SK-N-SH (cell line): ENCODE measurements around the gene DCLRE1A. TPM values are rescaled to one million over a fixed set of nuclear protein-coding genes. Genes with fewer than 3 reads are reported as not detected.

Experiments
- CTCF ChIA-PET: fragments of 300-600, 350-600 bp; formaldehyde crosslinking; extraction: SDS; loops from one replicate; lab custom pipeline; 2021; lab: Yijun Ruan, JAX
- POLR2A ChIA-PET: fragments of 350-600 bp; sonication (Branson Sonifier 250); formaldehyde crosslinking; extraction: SDS; loops from one replicate; lab custom pipeline; 2020; ENCODE audit warnings: antibody characterized with exemption, inconsistent platforms; lab: Yijun Ruan, JAX
- DNase-seq: peaks from one replicate; pipeline ENCODE4 v3.0.0; 2012
- H2AFZ ChIP-seq: fragments of 200-600 bp; sonication (generic); 2 replicates; pipeline ENCODE4 v1.8.1; 2016; ENCODE audit warnings: antibody characterized with exemption, mild to moderate bottlenecking, low read depth
- H3F3A ChIP-seq: fragments of 200-600 bp; sonication (generic); replicated peaks from 2 replicates; pipeline ENCODE3; 2016; ENCODE audit warnings: antibody characterized with exemption, mild to moderate bottlenecking; ENCODE audit not compliant: insufficient read depth
- H3K27ac ChIP-seq, 2 experiments: fragments of 200-500 bp in 1 of 2; fragments of 200-600 bp in 1 of 2; sonication (Bioruptor generic) in 1 of 2; sonication (generic), shearing (Covaris generic) in 1 of 2; 2 replicates each; pipeline versions ENCODE4 v1.5.1 to v1.6.1; 2014 to 2016; ENCODE audit warnings: low read depth in 2 of 2, inconsistent platforms in 1 of 2, low read length in 1 of 2, mild to moderate bottlenecking in 1 of 2, mixed read lengths in 1 of 2
- H3K27me3 ChIP-seq: fragments of 200-600 bp; sonication (generic), shearing (Covaris generic); 2 replicates; pipeline ENCODE4 v1.6.1; 2016; ENCODE audit warnings: mixed run types; ENCODE audit not compliant: insufficient read depth
- H3K36me3 ChIP-seq, 2 experiments: fragments of 200-500 bp in 1 of 2; fragments of 200-600 bp in 1 of 2; sonication (Bioruptor generic) in 1 of 2; sonication (generic) in 1 of 2; replicated peaks in 1 of 2; 2 replicates each; pipeline versions ENCODE3 to v1.5.1; 2014 to 2016; ENCODE audit warnings: low read length in 1 of 2, mild to moderate bottlenecking in 1 of 2; ENCODE audit not compliant: insufficient read depth in 2 of 2, control insufficient read depth in 1 of 2
- H3K4me1 ChIP-seq, 2 experiments: fragments of 200-500 bp in 1 of 2; fragments of 200-600 bp in 1 of 2; sonication (Bioruptor generic) in 1 of 2; sonication (generic), shearing (Covaris generic) in 1 of 2; 2 replicates each; pipeline versions ENCODE4 v1.5.1 to v1.6.1; 2014 to 2016; ENCODE audit warnings: low read depth in 1 of 2, low read length in 1 of 2, mixed run types in 1 of 2; ENCODE audit not compliant: insufficient read depth in 2 of 2, control insufficient read depth in 1 of 2
- H3K4me2 ChIP-seq: fragments of 200-600 bp; sonication (generic), shearing (Covaris generic); 2 replicates; pipeline ENCODE4 v1.6.1; 2017; ENCODE audit warnings: mixed run types
- H3K4me3 ChIP-seq, 2 experiments: fragments of 200-500 bp in 1 of 2; fragments of 200-600 bp in 1 of 2; sonication (Bioruptor generic) in 1 of 2; sonication (generic), shearing (Covaris generic) in 1 of 2; 2 replicates each; pipeline versions ENCODE4 v1.5.1 to v1.8.1; 2014 to 2016; ENCODE audit warnings: low read depth in 2 of 2, inconsistent platforms in 1 of 2, low read length in 1 of 2, mild to moderate bottlenecking in 1 of 2, mixed read lengths in 1 of 2, moderate library complexity in 1 of 2
- H3K79me2 ChIP-seq: fragments of 200-600 bp; sonication (generic); 2 replicates; pipeline ENCODE4 v1.8.1; 2017; ENCODE audit warnings: mild to moderate bottlenecking; ENCODE audit not compliant: insufficient read depth
- H3K9ac ChIP-seq: fragments of 200-600 bp; sonication (generic); 2 replicates; pipeline ENCODE4 v1.6.1; 2017; ENCODE audit warnings: mixed run types
- H3K9me2 ChIP-seq: fragments of 200-600 bp; sonication (generic); 2 replicates; pipeline ENCODE4 v1.6.1; 2017; ENCODE audit warnings: mixed run types
- H3K9me3 ChIP-seq: fragments of 200-600 bp; sonication (generic); 2 replicates; pipeline ENCODE4 v1.6.1; 2017; ENCODE audit warnings: mixed run types, mild to moderate bottlenecking, moderate library complexity
- H4K20me1 ChIP-seq: fragments of 200-600 bp; sonication (generic); 2 replicates; pipeline ENCODE4 v1.6.1; 2017; ENCODE audit warnings: mild to moderate bottlenecking, mixed run types; ENCODE audit not compliant: insufficient read depth
- ELF1 ChIP-seq: IDR thresholded peaks from 2 replicates; pipeline ENCODE4 v1.4.0; 2012
- EZH2phosphoT487 ChIP-seq: fragments of 200-600 bp; sonication (generic); IDR thresholded peaks from 2 replicates; pipeline ENCODE4 v1.6.1; 2017; ENCODE audit warnings: low read depth, mixed run types, mild to moderate bottlenecking, antibody characterized with exemption, moderate library complexity, borderline replicate concordance
- FOXJ3 ChIP-seq: sonication (generic); formaldehyde crosslinking; IDR thresholded peaks from 2 replicates; pipeline ENCODE4 v1.5.1; 2020; ENCODE audit warnings: mild to moderate bottlenecking, missing genetic modification reagents
- JUND ChIP-seq: IDR thresholded peaks from 2 replicates; pipeline ENCODE4 v1.4.0; 2012
- MXI1 ChIP-seq: IDR thresholded peaks from 2 replicates; pipeline ENCODE4 v1.6.1; 2012; ENCODE audit warnings: mild to moderate bottlenecking, low read depth, low read length, improper control_type of control experiment
- NFIC ChIP-seq: IDR thresholded peaks from 2 replicates; pipeline ENCODE4 v1.4.0; 2012; ENCODE audit warnings: borderline replicate concordance
- NRF1 ChIP-seq: IDR thresholded peaks from 2 replicates; pipeline ENCODE4 v1.6.1; 2012; ENCODE audit warnings: low read depth, mild to moderate bottlenecking, low read length
- POLR2AphosphoS5 ChIP-seq: IDR thresholded peaks from 2 replicates; pipeline ENCODE4 v1.6.1; 2012; ENCODE audit warnings: low read depth, low read length
- RFX5 ChIP-seq: IDR thresholded peaks from 2 replicates; pipeline ENCODE4 v1.6.1; 2012; ENCODE audit warnings: mild to moderate bottlenecking, improper control_type of control experiment, low read length
- SIN3A ChIP-seq: IDR thresholded peaks from 2 replicates; pipeline ENCODE4 v1.6.1; 2012; ENCODE audit warnings: low read depth, mild to moderate bottlenecking, low read length, moderate library complexity, borderline replicate concordance
- TAF1 ChIP-seq: IDR thresholded peaks from 2 replicates; pipeline ENCODE4 v1.6.1; 2012; ENCODE audit warnings: low read depth, mild to moderate bottlenecking, low read length, moderate library complexity, borderline replicate concordance
- WGBS: methylation state at CpG from one replicate; pipeline ENCODE4 v1.1.6; 2017; ENCODE audit warnings: low lambda C conversion rate; 5-methylcytosine and 5-hydroxymethylcytosine counted together
- polyA plus RNA-seq, 3 experiments: library from polyadenylated mRNA; depleted of rRNA; stranded (reverse); fragments of >200 nt; gene quantifications; 2 replicates each; pipeline ENCODE4 v1.2.3, GENCODE V29; 2012
- TF ChIP-seq, protein P1 (sequence below): IDR thresholded peaks from 2 replicates; pipeline ENCODE4 v1.4.0; 2012; ENCODE audit warnings: low read depth, borderline replicate concordance
- TF ChIP-seq, protein P2 (sequence below): fragments of 200-600 bp; sonication (generic); IDR thresholded peaks from 2 replicates; pipeline ENCODE4 v1.6.1; 2017; ENCODE audit warnings: antibody characterized with exemption, mild to moderate bottlenecking, moderate library complexity
- TF ChIP-seq, protein P3 (sequence below): IDR thresholded peaks from 2 replicates; pipeline ENCODE4 v1.4.0; 2012; ENCODE audit warnings: low read depth, borderline replicate concordance
- TF ChIP-seq, protein P4 (sequence below): fragments of 150-350 bp; IDR thresholded peaks from 2 replicates; pipeline ENCODE4 v1.6.1; 2017; ENCODE audit warnings: antibody characterized with exemption, low read length, low read depth, borderline replicate concordance

The DCLRE1A gene
- polyA plus RNA-seq, 1 of the 3 experiments (the other 2 are of a cell fraction): 2.6 TPM

DNA sequence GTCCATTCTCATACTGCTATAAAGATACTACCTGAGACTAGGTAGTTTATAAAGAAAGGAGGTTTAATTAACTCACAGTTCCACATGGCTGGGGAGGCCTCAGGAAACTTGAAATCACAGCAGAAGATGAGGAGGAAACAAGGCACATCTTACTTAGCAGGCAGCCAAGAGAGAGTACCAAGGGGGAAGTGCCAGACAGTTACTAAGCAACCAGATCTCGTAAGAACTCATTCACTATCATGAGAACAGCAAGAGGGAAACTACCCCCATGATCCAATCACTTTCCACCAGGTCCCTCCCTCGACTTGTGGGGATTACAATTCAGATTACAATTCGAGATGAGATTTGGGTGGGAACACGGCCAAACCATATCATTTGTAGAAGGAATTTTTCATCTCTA is 36.9 kb upstream of the DCLRE1A start:
- ChIA-PET CTCF (no interaction called here), POLR2A (no interaction called here)

DNA sequence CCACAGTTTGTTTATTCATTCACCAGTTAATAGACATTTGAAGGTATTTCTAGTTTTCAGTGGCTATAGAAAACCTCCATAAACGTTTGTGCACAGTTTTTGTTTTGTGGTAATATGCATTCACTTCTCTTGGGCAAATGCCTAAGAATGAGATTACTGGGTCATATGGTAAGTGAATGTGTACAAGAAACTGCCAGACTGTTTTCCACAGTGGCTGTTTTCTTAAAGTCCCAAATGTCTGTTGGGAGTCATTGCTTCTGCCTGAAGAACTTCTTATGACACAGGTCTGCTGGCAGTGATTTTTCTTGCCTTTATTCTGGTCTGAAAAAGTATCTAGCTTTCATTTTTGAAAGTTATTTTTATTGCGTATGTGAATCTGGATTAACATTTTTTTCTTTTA is 36.0 kb upstream of the DCLRE1A start:
- H3K9me2 ChIP-seq: no peaks in the 10 kb centered on the region
- WGBS: 77% methylated on average over 2 of the region's 2 CpGs

More for the DNA sequence above, 36.9 kb upstream of the DCLRE1A start:
- TF ChIP-seq, protein P1, sequence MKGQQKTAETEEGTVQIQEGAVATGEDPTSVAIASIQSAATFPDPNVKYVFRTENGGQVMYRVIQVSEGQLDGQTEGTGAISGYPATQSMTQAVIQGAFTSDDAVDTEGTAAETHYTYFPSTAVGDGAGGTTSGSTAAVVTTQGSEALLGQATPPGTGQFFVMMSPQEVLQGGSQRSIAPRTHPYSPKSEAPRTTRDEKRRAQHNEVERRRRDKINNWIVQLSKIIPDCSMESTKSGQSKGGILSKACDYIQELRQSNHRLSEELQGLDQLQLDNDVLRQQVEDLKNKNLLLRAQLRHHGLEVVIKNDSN: no peak
- no peak for TF ChIP-seq NRF1
- Histone ChIP-seq H3K27ac (no peak overlapping the region), H3K9me2 (no peaks in the 10 kb centered on the region), H3K9me3 (no peaks in the 10 kb centered on the region), H3F3A (peaks cover 3% of the 10 kb centered on the region), H4K20me1 (no peaks in the 10 kb centered on the region), H3K36me3 (peaks cover 16 to 30% of the 10 kb centered on the region in 2 experiments), H3K27me3 (no peaks in the 10 kb centered on the region), H3K4me1 (peaks cover 0 to 8% of the 10 kb centered on the region in 2 experiments; a peak in 1 of 4 replicates), H3K79me2 (no peaks in the 10 kb centered on the region), H2AFZ (no peak overlapping the region), H3K4me2 (no peak overlapping the region), H3K4me3 (no peak overlapping the region), H3K9ac (no peak overlapping the region)
- no peak for DNase-seq
- 96% methylated on average over 4 of the region's 4 CpGs for WGBS

DNA sequence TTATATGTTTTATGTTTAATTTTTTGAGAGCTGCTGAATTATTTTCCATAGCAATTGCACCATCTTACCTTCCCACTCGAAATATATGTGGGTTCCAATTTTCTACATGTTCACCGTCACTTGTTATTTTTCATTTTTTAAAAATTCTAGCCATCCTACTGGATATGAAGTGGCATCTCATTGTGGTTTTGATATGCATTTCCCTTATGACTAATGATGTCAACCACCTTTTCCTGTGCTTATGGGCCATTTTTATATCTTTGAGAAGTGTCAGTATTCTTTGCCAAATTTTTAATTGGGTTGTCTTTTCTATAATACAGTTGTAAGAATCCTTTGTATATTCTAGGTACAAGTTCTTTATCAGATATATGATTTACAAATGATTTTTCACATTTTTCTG is 28.4 kb upstream of the DCLRE1A start:
- Histone ChIP-seq H3K27ac (no peak overlapping the region), H2AFZ (no peak overlapping the region), H3K27me3 (no peaks in the 10 kb centered on the region), H3K4me1 (no peaks in the 10 kb centered on the region; a peak in 1 of 4 replicates), H3K4me3 (no peak overlapping the region), H3K9me3 (0 out of 2 replicates have a peak, but pooled peaks cover 3% of the 10 kb centered on the region), H3K36me3 (peaks cover 55 to 62% of the 10 kb centered on the region in 2 experiments), H3K9me2 (no peaks in the 10 kb centered on the region), H3F3A (peaks cover 7% of the 10 kb centered on the region), H3K4me2 (no peak overlapping the region), H4K20me1 (no peaks in the 10 kb centered on the region), H3K79me2 (peaks cover 9% of the 10 kb centered on the region; the same call in 1 of the 2 replicates), H3K9ac (no peak overlapping the region)
- ChIA-PET POLR2A (no interaction called here), CTCF (interaction anchor here (1.0 kb wide), 1 partner anchor 16 kb away, joined by 3 read pairs; no protein-coding TSS in a partner anchor)
- 94% methylated on average over 2 of the region's 2 CpGs for WGBS
- DNase-seq: no peak
- no peak for TF ChIP-seq RFX5
- TF ChIP-seq FOXJ3 (CRISPR knock-in tag): no peak
- TF ChIP-seq, protein P2, sequence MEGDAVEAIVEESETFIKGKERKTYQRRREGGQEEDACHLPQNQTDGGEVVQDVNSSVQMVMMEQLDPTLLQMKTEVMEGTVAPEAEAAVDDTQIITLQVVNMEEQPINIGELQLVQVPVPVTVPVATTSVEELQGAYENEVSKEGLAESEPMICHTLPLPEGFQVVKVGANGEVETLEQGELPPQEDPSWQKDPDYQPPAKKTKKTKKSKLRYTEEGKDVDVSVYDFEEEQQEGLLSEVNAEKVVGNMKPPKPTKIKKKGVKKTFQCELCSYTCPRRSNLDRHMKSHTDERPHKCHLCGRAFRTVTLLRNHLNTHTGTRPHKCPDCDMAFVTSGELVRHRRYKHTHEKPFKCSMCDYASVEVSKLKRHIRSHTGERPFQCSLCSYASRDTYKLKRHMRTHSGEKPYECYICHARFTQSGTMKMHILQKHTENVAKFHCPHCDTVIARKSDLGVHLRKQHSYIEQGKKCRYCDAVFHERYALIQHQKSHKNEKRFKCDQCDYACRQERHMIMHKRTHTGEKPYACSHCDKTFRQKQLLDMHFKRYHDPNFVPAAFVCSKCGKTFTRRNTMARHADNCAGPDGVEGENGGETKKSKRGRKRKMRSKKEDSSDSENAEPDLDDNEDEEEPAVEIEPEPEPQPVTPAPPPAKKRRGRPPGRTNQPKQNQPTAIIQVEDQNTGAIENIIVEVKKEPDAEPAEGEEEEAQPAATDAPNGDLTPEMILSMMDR: no peak
- TF ChIP-seq SIN3A: no peak
- TF ChIP-seq EZH2phosphoT487: no peak
- TF ChIP-seq, protein P3, sequence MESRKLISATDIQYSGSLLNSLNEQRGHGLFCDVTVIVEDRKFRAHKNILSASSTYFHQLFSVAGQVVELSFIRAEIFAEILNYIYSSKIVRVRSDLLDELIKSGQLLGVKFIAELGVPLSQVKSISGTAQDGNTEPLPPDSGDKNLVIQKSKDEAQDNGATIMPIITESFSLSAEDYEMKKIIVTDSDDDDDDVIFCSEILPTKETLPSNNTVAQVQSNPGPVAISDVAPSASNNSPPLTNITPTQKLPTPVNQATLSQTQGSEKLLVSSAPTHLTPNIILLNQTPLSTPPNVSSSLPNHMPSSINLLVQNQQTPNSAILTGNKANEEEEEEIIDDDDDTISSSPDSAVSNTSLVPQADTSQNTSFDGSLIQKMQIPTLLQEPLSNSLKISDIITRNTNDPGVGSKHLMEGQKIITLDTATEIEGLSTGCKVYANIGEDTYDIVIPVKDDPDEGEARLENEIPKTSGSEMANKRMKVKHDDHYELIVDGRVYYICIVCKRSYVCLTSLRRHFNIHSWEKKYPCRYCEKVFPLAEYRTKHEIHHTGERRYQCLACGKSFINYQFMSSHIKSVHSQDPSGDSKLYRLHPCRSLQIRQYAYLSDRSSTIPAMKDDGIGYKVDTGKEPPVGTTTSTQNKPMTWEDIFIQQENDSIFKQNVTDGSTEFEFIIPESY: no peak
- TF ChIP-seq, protein P4, sequence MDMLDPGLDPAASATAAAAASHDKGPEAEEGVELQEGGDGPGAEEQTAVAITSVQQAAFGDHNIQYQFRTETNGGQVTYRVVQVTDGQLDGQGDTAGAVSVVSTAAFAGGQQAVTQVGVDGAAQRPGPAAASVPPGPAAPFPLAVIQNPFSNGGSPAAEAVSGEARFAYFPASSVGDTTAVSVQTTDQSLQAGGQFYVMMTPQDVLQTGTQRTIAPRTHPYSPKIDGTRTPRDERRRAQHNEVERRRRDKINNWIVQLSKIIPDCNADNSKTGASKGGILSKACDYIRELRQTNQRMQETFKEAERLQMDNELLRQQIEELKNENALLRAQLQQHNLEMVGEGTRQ: no peak
- TF ChIP-seq TAF1: no peak
- no peak for TF ChIP-seq NFIC
- no peak for TF ChIP-seq MXI1

More for the DNA sequence above, 36.0 kb upstream of the DCLRE1A start:
- ChIA-PET CTCF (no interaction called here), POLR2A (no interaction called here)
- no peak for TF ChIP-seq EZH2phosphoT487
- no peak for TF ChIP-seq NRF1
- no peak for TF ChIP-seq SIN3A
- no peak for TF ChIP-seq ELF1
- no peak for TF ChIP-seq POLR2AphosphoS5
- no peak for TF ChIP-seq RFX5
- no peak for TF ChIP-seq JUND
- Histone ChIP-seq H3K4me1 (peaks cover 0 to under 1% of the 10 kb centered on the region in 2 experiments; a peak in 1 of 4 replicates), H3K27me3 (no peaks in the 10 kb centered on the region), H3F3A (peaks cover 3% of the 10 kb centered on the region), H2AFZ (no peak overlapping the region), H3K36me3 (peaks cover 20 to 39% of the 10 kb centered on the region in 2 experiments), H3K4me3 (no peak overlapping the region), H3K9me3 (0 out of 2 replicates have a peak, but pooled peaks cover 3% of the 10 kb centered on the region), H3K4me2 (no peak overlapping the region), H4K20me1 (no peaks in the 10 kb centered on the region), H3K27ac (no peak overlapping the region), H3K79me2 (no peaks in the 10 kb centered on the region), H3K9ac (no peak overlapping the region)
- DNase-seq: no peak
